H1 (cell line): Measurements from ENCODE around the gene HEBP1. TPM values are rescaled to one million over a fixed set of nuclear protein-coding genes. Genes with fewer than 3 reads are reported as not detected.

Source experiments
- CTCF ChIA-PET: fragments of 300-600 bp; sonication (Branson Sonifier 250); formaldehyde crosslinking; loops from one replicate; lab custom pipeline; 2021; ENCODE audit not compliant: partially characterized antibody; lab: Charles Lee
- POLR2A ChIA-PET: fragments of 300-600 bp; sonication (Branson Sonifier 250); formaldehyde crosslinking; loops from one replicate; lab custom pipeline; 2021; ENCODE audit warnings: inconsistent platforms; ENCODE audit not compliant: partially characterized antibody; lab: Charles Lee
- DNase-seq, 2 experiments: peaks; one replicate each; pipeline versions ENCODE4 v3.0.0 to v3.0.0-alpha.2; 2010 to 2022; ENCODE audit warnings: low spot score in 2 of 2, low read depth in 1 of 2, mixed read lengths in 1 of 2
- FAIRE-seq: peaks from 2 replicates; lab custom pipeline; 2011; peaks lifted over from hg19 to GRCh38; lab: Jason Lieb, UNC
- H2AFZ ChIP-seq: 2 replicates; pipeline ENCODE4 v1.8.1; 2012; ENCODE audit warnings: low read length, inconsistent platforms
- H2AK5ac ChIP-seq: 2 replicates; pipeline ENCODE4 v1.6.1; 2013; ENCODE audit warnings: low read depth, low read length
- H2BK120ac ChIP-seq: replicated peaks from 2 replicates; pipeline ENCODE3; 2013; ENCODE audit warnings: low read depth, low read length, inconsistent platforms
- H2BK12ac ChIP-seq: 2 replicates; pipeline ENCODE4 v1.6.1; 2013; ENCODE audit warnings: low read depth, low read length
- H2BK15ac ChIP-seq: 2 replicates; pipeline ENCODE4 v1.6.1; 2013; ENCODE audit warnings: low read length
- H2BK20ac ChIP-seq: 2 replicates; pipeline ENCODE4 v1.6.1; 2013; ENCODE audit warnings: low read length
- H2BK5ac ChIP-seq: 2 replicates; pipeline ENCODE4 v1.6.1; 2013; ENCODE audit warnings: low read depth, low read length
- H3K14ac ChIP-seq: 2 replicates; pipeline ENCODE4 v1.6.1; 2013; ENCODE audit warnings: inconsistent platforms; ENCODE audit not compliant: insufficient read length
- H3K18ac ChIP-seq: 2 replicates; pipeline ENCODE4 v1.6.1; 2013; ENCODE audit warnings: low read length; ENCODE audit errors: extremely low read depth
- H3K23ac ChIP-seq: 2 replicates; pipeline ENCODE4 v1.6.1; 2013; ENCODE audit warnings: inconsistent platforms; ENCODE audit not compliant: insufficient read length
- H3K23me2 ChIP-seq: 2 replicates; pipeline ENCODE4 v1.6.1; 2013; ENCODE audit warnings: low read depth, low read length
- H3K27ac ChIP-seq: 2 replicates; pipeline ENCODE4 v1.6.1; 2011; ENCODE audit warnings: low read depth, low read length, inconsistent platforms
- H3K27me3 ChIP-seq, 4 experiments: replicated peaks in 1 of 4; 1 replicate in 1 of 4; 2 replicates in 3 of 4; pipeline versions ENCODE4 v1.6.1 to v1.8.1; 2011 to 2013; ENCODE audit warnings: low read length in 3 of 4, mild to moderate bottlenecking in 3 of 4, inconsistent platforms in 2 of 4, mixed read lengths in 2 of 4, moderate library complexity in 1 of 4; ENCODE audit not compliant: control insufficient read depth in 3 of 4, insufficient read depth in 3 of 4; ENCODE audit errors: extremely low read depth in 1 of 4
- H3K36me3 ChIP-seq, 4 experiments: 2 replicates each; pipeline versions ENCODE4 v1.6.1 to v1.8.1; 2011 to 2013; ENCODE audit warnings: mild to moderate bottlenecking in 4 of 4, low read length in 3 of 4, moderate library complexity in 2 of 4, control low read depth in 1 of 4, inconsistent platforms in 1 of 4; ENCODE audit not compliant: insufficient read depth in 4 of 4, control insufficient read depth in 2 of 4
- H3K4ac ChIP-seq: replicated peaks from 2 replicates; pipeline ENCODE3; 2013; ENCODE audit warnings: low read length, low read depth, mixed read lengths, inconsistent platforms; ENCODE audit not compliant: insufficient read length
- H3K4me1 ChIP-seq, 4 experiments: replicated peaks in 1 of 4; 1 replicate in 1 of 4; 2 replicates in 3 of 4; pipeline versions ENCODE4 v1.6.1 to v1.8.1; 2011 to 2013; ENCODE audit warnings: low read length in 3 of 4, inconsistent platforms in 2 of 4, mixed read lengths in 1 of 4; ENCODE audit not compliant: insufficient read depth in 4 of 4, control insufficient read depth in 3 of 4
- H3K4me2 ChIP-seq, 2 experiments: 2 replicates each; pipeline versions ENCODE4 v1.6.1 to v1.8.1; 2011 to 2013; ENCODE audit warnings: low read depth in 2 of 2, low read length in 2 of 2, control low read depth in 1 of 2, inconsistent platforms in 1 of 2, mild to moderate bottlenecking in 1 of 2; ENCODE audit not compliant: insufficient read depth in 1 of 2
- H3K4me3 ChIP-seq, 4 experiments: fragments of 200-600, 300-600 bp in 1 of 4; sonication (generic), shearing (Covaris generic), sonication (Bioruptor Twin) in 1 of 4; 2 replicates each; pipeline versions ENCODE4 v1.5.1 to v1.8.1; 2011 to 2016; ENCODE audit warnings: low read length in 4 of 4, low read depth in 3 of 4, control low read depth in 2 of 4, inconsistent platforms in 2 of 4, mild to moderate bottlenecking in 2 of 4, mixed read lengths in 1 of 4, moderate library complexity in 1 of 4; ENCODE audit not compliant: insufficient read depth in 2 of 4; ENCODE audit errors: extremely low read depth in 1 of 4
- H3K56ac ChIP-seq: replicated peaks from 2 replicates; pipeline ENCODE3; 2013; ENCODE audit warnings: low read depth, mild to moderate bottlenecking, mixed read lengths, low read length, inconsistent platforms; ENCODE audit not compliant: insufficient read length
- H3K79me1 ChIP-seq: 2 replicates; pipeline ENCODE4 v1.6.1; 2013; ENCODE audit warnings: low read depth, low read length, control low read depth
- H3K79me2 ChIP-seq, 2 experiments: 2 replicates each; pipeline versions ENCODE4 v1.6.1 to v1.8.1; 2012 to 2013; ENCODE audit warnings: low read length in 2 of 2, mild to moderate bottlenecking in 2 of 2, inconsistent platforms in 1 of 2; ENCODE audit not compliant: insufficient read depth in 2 of 2, control insufficient read depth in 1 of 2
- H3K9ac ChIP-seq, 4 experiments: replicated peaks in 1 of 4; 1 replicate in 1 of 4; 2 replicates in 3 of 4; pipeline versions ENCODE4 v1.6.1 to v1.8.1; 2011 to 2013; ENCODE audit warnings: low read depth in 3 of 4, low read length in 3 of 4, control low read depth in 2 of 4, mild to moderate bottlenecking in 2 of 4, moderate library complexity in 2 of 4, inconsistent platforms in 1 of 4; ENCODE audit errors: extremely low read depth in 1 of 4
- H3K9me3 ChIP-seq, 2 experiments: 2 replicates each; pipeline versions ENCODE4 v1.6.1 to v1.8.1; 2012 to 2013; ENCODE audit warnings: mild to moderate bottlenecking in 2 of 2, moderate library complexity in 2 of 2, control low read depth in 1 of 2, inconsistent platforms in 1 of 2, low read depth in 1 of 2, low read length in 1 of 2, mixed read lengths in 1 of 2; ENCODE audit not compliant: insufficient read depth in 2 of 2
- H4K20me1 ChIP-seq, 2 experiments: replicated peaks in 1 of 2; 2 replicates each; pipeline versions ENCODE3 to v1.8.1; 2011 to 2013; ENCODE audit warnings: inconsistent platforms in 2 of 2, low read length in 2 of 2, mild to moderate bottlenecking in 1 of 2; ENCODE audit not compliant: insufficient read depth in 2 of 2, control insufficient read depth in 1 of 2
- H4K5ac ChIP-seq: 2 replicates; pipeline ENCODE4 v1.6.1; 2013; ENCODE audit warnings: low read length, low read depth, mixed read lengths, inconsistent platforms; ENCODE audit not compliant: insufficient read length
- H4K8ac ChIP-seq: 2 replicates; pipeline ENCODE4 v1.8.0; 2013; ENCODE audit warnings: mild to moderate bottlenecking, moderate library complexity, low read length, inconsistent platforms; ENCODE audit not compliant: insufficient read depth; ENCODE audit errors: extremely low read depth
- H4K91ac ChIP-seq: replicated peaks from 2 replicates; pipeline ENCODE3; 2013; ENCODE audit warnings: low read length, mixed read lengths, inconsistent platforms; ENCODE audit not compliant: insufficient read length
- ASH2L ChIP-seq: fragments of 200-600, 300-600 bp; sonication (generic); IDR thresholded peaks from one replicate; pipeline ENCODE4 v1.7.1; 2017; ENCODE audit warnings: low read length
- CEBPB ChIP-seq: IDR thresholded peaks from 2 replicates; pipeline ENCODE4 v1.6.1; 2012; ENCODE audit warnings: low read depth, low read length
- CREB1 ChIP-seq: IDR thresholded peaks from 2 replicates; pipeline ENCODE4 v1.6.1; 2012; ENCODE audit warnings: inconsistent platforms
- CTBP2 ChIP-seq: IDR thresholded peaks from 2 replicates; pipeline ENCODE4 v1.7.0; 2011; ENCODE audit warnings: borderline replicate concordance, mild to moderate bottlenecking, moderate library complexity, mixed read lengths, low read length; ENCODE audit not compliant: insufficient read depth, insufficient read length
- EZH2 ChIP-seq: fragments of 200-600 bp; sonication (generic); IDR thresholded peaks from 2 replicates; pipeline ENCODE4 v1.7.1; 2012; ENCODE audit warnings: low read depth, mild to moderate bottlenecking, moderate library complexity, low read length, inconsistent platforms; ENCODE audit not compliant: severe bottlenecking
- GABPA ChIP-seq: IDR thresholded peaks from 2 replicates; pipeline ENCODE4 v1.6.1; 2011; ENCODE audit warnings: mild to moderate bottlenecking, low read length, moderate library complexity, borderline replicate concordance; ENCODE audit not compliant: insufficient read depth
- HDAC6 ChIP-seq: IDR thresholded peaks from one replicate; pipeline ENCODE4 v1.7.1; 2012; ENCODE audit warnings: low read depth, mild to moderate bottlenecking, inconsistent platforms, low read length, moderate library complexity
- NRF1 ChIP-seq: IDR thresholded peaks from 2 replicates; pipeline ENCODE4 v1.6.1; 2011; ENCODE audit warnings: mild to moderate bottlenecking, low read depth, low read length, improper control_type of control experiment
- POLR2AphosphoS5 ChIP-seq: IDR thresholded peaks from 2 replicates; pipeline ENCODE4 v1.6.1; 2011; ENCODE audit warnings: low read depth, low read length
- SAP30 ChIP-seq: fragments of 300-600 bp; sonication (generic); IDR thresholded peaks from 2 replicates; pipeline ENCODE4 v1.7.1; 2012; ENCODE audit warnings: low read length, moderate library complexity, mild to moderate bottlenecking, inconsistent platforms; ENCODE audit not compliant: insufficient read depth, insufficient replicate concordance
- SIN3A ChIP-seq, 2 experiments: IDR thresholded peaks in 1 of 2; conservative IDR thresholded peaks in 1 of 2; 2 replicates each; pipeline ENCODE4 v1.6.1; 2011 to 2012; ENCODE audit warnings: low read length in 2 of 2, improper control_type of control experiment in 1 of 2, low read depth in 1 of 2, mild to moderate bottlenecking in 1 of 2
- SP4 ChIP-seq: IDR thresholded peaks from 2 replicates; pipeline ENCODE4 v1.6.1; 2012; ENCODE audit warnings: low read length, inconsistent platforms
- SRF ChIP-seq: IDR thresholded peaks from 2 replicates; pipeline ENCODE4 v1.6.1; 2011; ENCODE audit warnings: mild to moderate bottlenecking, low read depth, low read length, moderate library complexity
- YY1 ChIP-seq: IDR thresholded peaks from 2 replicates; pipeline ENCODE4 v1.6.1; 2011; ENCODE audit warnings: low read depth, mild to moderate bottlenecking, low read length
- ZNF274 ChIP-seq: IDR thresholded peaks from 2 replicates; pipeline ENCODE4 v1.7.0; 2012; ENCODE audit warnings: low read length, borderline replicate concordance; ENCODE audit errors: extremely low read depth
- WGBS, 2 experiments: shearing (Covaris generic) in 1 of 2; methylation state at CpG; one replicate each; pipeline versions ENCODE4 v1.1.6 to v1.1.7; 2013 to 2015; ENCODE audit warnings: low lambda C conversion rate in 2 of 2, mixed read lengths in 2 of 2, inconsistent platforms in 1 of 2, low coverage in 1 of 2, missing lambda C conversion rate in 1 of 2; ENCODE audit not compliant: insufficient replicate concordance in 2 of 2, insufficient coverage in 1 of 2, insufficient read length in 1 of 2; ENCODE audit errors: extremely low coverage in 1 of 2, missing lambda C conversion rate in 1 of 2; 5-methylcytosine and 5-hydroxymethylcytosine counted together
- polyA plus RNA-seq, 7 experiments: library from polyadenylated mRNA; depleted of rRNA in 3 of 7; stranded (reverse) in 5 of 7; unstranded in 2 of 7; fragments of >200 nt in 5 of 7; fragments of 200-250 nt in 2 of 7; gene quantifications; 1 replicate in 5 of 7; 2 replicates in 1 of 7; 4 replicates in 1 of 7; pipeline versions ENCODE4 v1.2.1 to v1.2.3, GENCODE V29; 2011 to 2013; ENCODE audit warnings: missing spikeins in 2 of 7, mixed read lengths in 2 of 7
- total RNA-seq: library from RNA; stranded (reverse); fragmentation: NEBNext Ultra II Directional; extraction: Animal tissue kit (Norgen Biotek cat#: 25700); gene quantifications from 2 replicates; pipeline ENCODE4 v1.2.1, GENCODE V29; 2021

Gene HEBP1
- total and polyA plus RNA-seq, 2 of the 8 experiments (the other 6 are each of a cell fraction or from before 2014, with no cell fraction given): 30.8 to 56.1 TPM

DNA sequence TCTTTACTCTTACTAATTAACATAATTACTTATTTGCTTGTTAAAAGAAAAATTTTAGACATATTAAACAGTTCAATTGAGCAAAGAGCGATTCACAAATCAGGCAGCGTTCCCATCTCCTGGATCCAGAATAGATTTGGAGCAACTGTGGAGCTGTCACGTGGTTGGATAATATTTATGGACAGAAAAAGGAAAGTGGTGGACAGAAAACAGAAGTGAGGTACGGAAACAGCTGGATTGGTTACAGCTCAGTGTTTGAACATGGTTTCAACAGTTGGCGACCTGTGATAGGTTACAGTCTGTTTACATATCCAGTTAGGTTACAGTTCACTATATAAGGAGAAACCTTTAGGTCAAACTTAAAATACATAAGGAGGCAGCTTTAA lies 24.5 kb upstream of the HEBP1 start:
- Histone ChIP-seq H3K18ac (no peak overlapping the region), H2AFZ (no peak overlapping the region), H2AK5ac (no peak overlapping the region), H2BK12ac (no peak overlapping the region), H3K14ac (no peak overlapping the region), H3K27me3 (no peaks in the 10 kb centered on the region), H3K23me2 (no peaks in the 10 kb centered on the region), H3K9me3 (no peaks in the 10 kb centered on the region), H3K4ac (no peak overlapping the region), H4K5ac (no peak overlapping the region), H4K20me1 (no peaks in the 10 kb centered on the region), H3K79me2 (no peaks in the 10 kb centered on the region), H3K56ac (no peak overlapping the region), H3K4me2 (no peak overlapping the region), H2BK120ac (no peak overlapping the region), H3K23ac (no peak overlapping the region), H3K27ac (no peak overlapping the region), H2BK15ac (no peak overlapping the region), H3K79me1 (no peaks in the 10 kb centered on the region), H2BK5ac (no peak overlapping the region), H3K36me3 (no peaks in the 10 kb centered on the region), H4K91ac (no peak overlapping the region), H3K9ac (no peak overlapping the region), H2BK20ac (no peak overlapping the region), H4K8ac (no peak overlapping the region), H3K4me3 (no peak overlapping the region), H3K4me1 (peaks cover 0 to 4% (median 1%) of the 10 kb centered on the region in 4 experiments; a peak in 2 of 7 replicates)
- FAIRE-seq: no peak
- DNase-seq: no peak
- CTCF ChIA-PET: interaction anchor here (0.7 to 2.0 kb wide), 6 partner anchors 11 to 947 kb away, joined by 3 to 7 read pairs (median 3); no protein-coding TSS in a partner anchor
- POLR2A ChIA-PET: no interaction called here
- 93% methylated on average over 5 of the region's 5 CpGs; no CpG with 5 or more reads in 1 of the 2 experiments for WGBS, 2 experiments
- TF ChIP-seq CREB1 (no peak), POLR2AphosphoS5 (no peak), SIN3A (conservative IDR thresholded peaks at IDR 0.05 in 1 of 2, IDR thresholded peaks at IDR 0.05 in 1 of 2; ENCODE audit: low read depth in 1 of 2, low read length in 2 of 2) (no peak), YY1 (no peak), ASH2L (no peak), SRF (no peak), CTBP2 (no peak), SAP30 (no peak), SP4 (no peak), CEBPB (no peak), GABPA (no peak), NRF1 (no peak), ZNF274 (no peak), HDAC6 (no peak), EZH2 (no peak)
